Activated CD4-positive, alpha-beta memory T cell treated with anti-CD3 and anti-CD28 coated beads for 36 hours (primary cell): ENCODE data around the gene CNTN5. TPM values are rescaled to one million over a fixed set of nuclear protein-coding genes. Genes with fewer than 3 reads are reported as not detected.
"Not testable (repeated sequence)": the region's sequence is repeated elsewhere in the genome, so short reads cannot be mapped to it uniquely, and the experiment has no call there.

ENCODE experiments used
- CTCF ChIA-PET: fragments of 350-600 bp; sonication (Branson Sonifier 250); formaldehyde crosslinking; loops from one replicate; lab custom pipeline; 2021; ENCODE audit warnings: antibody characterized with exemption, inconsistent platforms; lab: Charles Lee
- POLR2A ChIA-PET: fragments of 350-600 bp; sonication (Branson Sonifier 250); formaldehyde crosslinking; loops from one replicate; lab custom pipeline; 2021; ENCODE audit warnings: antibody characterized with exemption; lab: Charles Lee
- DNase-seq: peaks from one replicate; pipeline ENCODE4 v3.0.0-alpha.2; 2020
- H3K27ac Mint-ChIP-seq: one replicate; pipeline ENCODE4 v1.8.0; 2021; ENCODE audit warnings: mixed read lengths
- H3K27me3 Mint-ChIP-seq: one replicate; pipeline ENCODE4 v1.8.0; 2021; ENCODE audit warnings: mixed read lengths
- H3K36me3 Mint-ChIP-seq: one replicate; pipeline ENCODE4 v1.8.0; 2021; ENCODE audit warnings: mixed read lengths
- H3K4me1 Mint-ChIP-seq: one replicate; pipeline ENCODE4 v1.8.0; 2021; ENCODE audit warnings: low read depth, mixed read lengths
- H3K4me3 Mint-ChIP-seq: one replicate; pipeline ENCODE4 v1.8.0; 2021; ENCODE audit warnings: mild to moderate bottlenecking, mixed read lengths
- H3K9me3 Mint-ChIP-seq: one replicate; pipeline ENCODE4 v1.8.0; 2021; ENCODE audit warnings: mixed read lengths
- intact Hi-C: fragments of 100-400 bp; cut with micrococcal nuclease; formaldehyde crosslinking; loops from one replicate; pipeline ENCODE4 v1.15.1; 2023
- total RNA-seq, 2 experiments: library from RNA; stranded (reverse); gene quantifications; one replicate each; pipeline ENCODE4 v1.2.3, GENCODE V29; 2021

Gene CNTN5
- total RNA-seq, 2 experiments from 2014 or later, result not detected

- POLR2A ChIA-PET, result interaction anchor here (0.6 kb wide), 1 partner anchor 105 kb away, joined by 3 read pairs; no protein-coding TSS in a partner anchor
- no peak for DNase-seq
- peaks cover 18% of the 10 kb centered on the region for H3K9me3 Mint-ChIP-seq
- H3K27ac Mint-ChIP-seq, result no peak overlapping the region
- no peak overlapping the region for H3K4me3 Mint-ChIP-seq
- no peaks in the 10 kb centered on the region for H3K4me1 Mint-ChIP-seq
- H3K27me3 Mint-ChIP-seq, result no peaks in the 10 kb centered on the region
- CTCF ChIA-PET, result no interaction called here
- intact Hi-C loops, result no loop called here
- no peaks in the 10 kb centered on the region for H3K36me3 Mint-ChIP-seq
Measured at GRCh38 chr11:99098258-99098657, 77.5 kb downstream of the CNTN5 start.

- Mint-ChIP-seq H3K36me3 (no peaks in the 10 kb centered on the region), H3K27ac (no peak overlapping the region), H3K4me1 (no peaks in the 10 kb centered on the region), H3K27me3 (no peaks in the 10 kb centered on the region), H3K4me3 (no peak overlapping the region), H3K9me3 (peaks cover 19% of the 10 kb centered on the region)
- CTCF ChIA-PET, result no interaction called here
- intact Hi-C loops, result no loop called here
- POLR2A ChIA-PET, result interaction anchor here (0.6 kb wide), 1 partner anchor 104 kb away, joined by 3 read pairs; no protein-coding TSS in a partner anchor
- no peak for DNase-seq
Measured at GRCh38 chr11:99098751-99099150, 78.0 kb downstream of the CNTN5 start.

GRCh38 chr11:99117603-99118002 is 96.9 kb downstream of the CNTN5 start:
- no peaks in the 10 kb centered on the region for H3K36me3 Mint-ChIP-seq
- H3K9me3 Mint-ChIP-seq, result peaks cover 17% of the 10 kb centered on the region
- no peak overlapping the region for H3K27ac Mint-ChIP-seq
- intact Hi-C loops, result no loop called here
- ChIA-PET CTCF (no interaction called here), POLR2A (no interaction called here)
- DNase-seq, result no peak
- H3K27me3 Mint-ChIP-seq, result no peaks in the 10 kb centered on the region
- H3K4me1 Mint-ChIP-seq, result no peaks in the 10 kb centered on the region
- H3K4me3 Mint-ChIP-seq, result no peak overlapping the region

- H3K36me3 Mint-ChIP-seq, H3K4me3 Mint-ChIP-seq, POLR2A ChIA-PET, H3K27ac Mint-ChIP-seq, intact Hi-C loops, CTCF ChIA-PET, H3K27me3 Mint-ChIP-seq, H3K4me1 Mint-ChIP-seq, DNase-seq: not testable (repeated sequence)
- peaks cover 45% of the 10 kb centered on the region for H3K9me3 Mint-ChIP-seq
Measured at GRCh38 chr11:99133862-99134261, 113.1 kb downstream of the CNTN5 start.

GRCh38 chr11:99135508-99135907 is 114.8 kb downstream of the CNTN5 start:
- POLR2A ChIA-PET, result no interaction called here
- Mint-ChIP-seq H3K27me3 (no peaks in the 10 kb centered on the region), H3K27ac (no peak overlapping the region), H3K9me3 (peaks cover 31% of the 10 kb centered on the region), H3K4me3 (no peak overlapping the region), H3K36me3 (no peaks in the 10 kb centered on the region), H3K4me1 (no peaks in the 10 kb centered on the region)
- intact Hi-C loops, result no loop called here
- DNase-seq, result no peak
- CTCF ChIA-PET, result no interaction called here

GRCh38 chr11:99142237-99142636 is 121.5 kb downstream of the CNTN5 start:
- Mint-ChIP-seq H3K27ac (no peak overlapping the region), H3K4me1 (no peaks in the 10 kb centered on the region), H3K27me3 (no peaks in the 10 kb centered on the region), H3K9me3 (peaks cover 14% of the 10 kb centered on the region), H3K36me3 (no peaks in the 10 kb centered on the region), H3K4me3 (no peak overlapping the region)
- intact Hi-C loops, result no loop called here
- DNase-seq, result no peak
- POLR2A ChIA-PET, result no interaction called here
- CTCF ChIA-PET, result no interaction called here

GRCh38 chr11:99148352-99148751 is 127.6 kb downstream of the CNTN5 start:
- intact Hi-C loops, result no loop called here
- Mint-ChIP-seq H3K27ac (no peak overlapping the region), H3K9me3 (peaks cover 10% of the 10 kb centered on the region), H3K27me3 (no peaks in the 10 kb centered on the region), H3K36me3 (no peaks in the 10 kb centered on the region), H3K4me3 (no peak overlapping the region), H3K4me1 (no peaks in the 10 kb centered on the region)
- DNase-seq, result no peak
- ChIA-PET CTCF (no interaction called here), POLR2A (no interaction called here)

GRCh38 chr11:99154277-99154676 is 133.5 kb downstream of the CNTN5 start:
- ChIA-PET CTCF (no interaction called here), POLR2A (no interaction called here)
- Mint-ChIP-seq H3K4me3 (no peak overlapping the region), H3K27me3 (no peaks in the 10 kb centered on the region), H3K4me1 (no peaks in the 10 kb centered on the region), H3K27ac (no peak overlapping the region), H3K9me3 (peaks cover 4% of the 10 kb centered on the region), H3K36me3 (no peaks in the 10 kb centered on the region)
- intact Hi-C loops, result no loop called here
- DNase-seq, result no peak

- no peak overlapping the region for H3K4me3 Mint-ChIP-seq
- POLR2A ChIA-PET, result no interaction called here
- CTCF ChIA-PET, result no interaction called here
- no peaks in the 10 kb centered on the region for H3K36me3 Mint-ChIP-seq
- no peaks in the 10 kb centered on the region for H3K27me3 Mint-ChIP-seq
- intact Hi-C loops, result no loop called here
- H3K4me1 Mint-ChIP-seq, result no peaks in the 10 kb centered on the region
- H3K27ac Mint-ChIP-seq, result no peak overlapping the region
- no peaks in the 10 kb centered on the region for H3K9me3 Mint-ChIP-seq
- no peak for DNase-seq
Measured at GRCh38 chr11:99160447-99160846, 139.7 kb downstream of the CNTN5 start.

GRCh38 chr11:99162819-99163218 is 142.1 kb downstream of the CNTN5 start:
- Mint-ChIP-seq H3K27me3 (no peaks in the 10 kb centered on the region), H3K27ac (no peak overlapping the region), H3K4me3 (no peak overlapping the region), H3K4me1 (no peaks in the 10 kb centered on the region), H3K9me3 (no peaks in the 10 kb centered on the region), H3K36me3 (no peaks in the 10 kb centered on the region)
- ChIA-PET POLR2A (no interaction called here), CTCF (no interaction called here)
- DNase-seq, result no peak
- intact Hi-C loops, result no loop called here

- ChIA-PET POLR2A (no interaction called here), CTCF (no interaction called here)
- no peak overlapping the region for H3K27ac Mint-ChIP-seq
- peaks cover 11% of the 10 kb centered on the region for H3K9me3 Mint-ChIP-seq
- no peaks in the 10 kb centered on the region for H3K36me3 Mint-ChIP-seq
- intact Hi-C loops, result no loop called here
- H3K4me1 Mint-ChIP-seq, result no peaks in the 10 kb centered on the region
- DNase-seq, result no peak
- H3K4me3 Mint-ChIP-seq, result no peak overlapping the region
- H3K27me3 Mint-ChIP-seq, result no peaks in the 10 kb centered on the region
Measured at GRCh38 chr11:99170591-99170990, 149.8 kb downstream of the CNTN5 start.

GRCh38 chr11:99171330-99171729 is 150.6 kb downstream of the CNTN5 start:
- no peak for DNase-seq
- CTCF ChIA-PET, result no interaction called here
- peaks cover 15% of the 10 kb centered on the region for H3K9me3 Mint-ChIP-seq
- H3K27ac Mint-ChIP-seq, result no peak overlapping the region
- no peaks in the 10 kb centered on the region for H3K36me3 Mint-ChIP-seq
- no peaks in the 10 kb centered on the region for H3K27me3 Mint-ChIP-seq
- POLR2A ChIA-PET, result no interaction called here
- intact Hi-C loops, result no loop called here
- no peaks in the 10 kb centered on the region for H3K4me1 Mint-ChIP-seq
- H3K4me3 Mint-ChIP-seq, result no peak overlapping the region

- ChIA-PET CTCF (no interaction called here), POLR2A (no interaction called here)
- Mint-ChIP-seq H3K36me3 (no peaks in the 10 kb centered on the region), H3K27me3 (no peaks in the 10 kb centered on the region), H3K9me3 (peaks cover 15% of the 10 kb centered on the region), H3K4me1 (no peaks in the 10 kb centered on the region), H3K4me3 (no peak overlapping the region), H3K27ac (no peak overlapping the region)
- intact Hi-C loops, result no loop called here
- no peak for DNase-seq
Measured at GRCh38 chr11:99176430-99176829, 155.7 kb downstream of the CNTN5 start.
